HG02870 (cell line): Measurements from ENCODE around the gene SSC4D.
"Not testable (repeated sequence)": the region's sequence is repeated elsewhere in the genome, so short reads cannot be mapped to it uniquely, and the experiment has no call there.

Source experiments
- ATAC-seq: cut with Tn5 transposase; IDR thresholded peaks from one replicate; pipeline ENCODE4 v1.9.1; 2021; ENCODE audit warnings: mild to moderate bottlenecking, moderate library complexity; ENCODE audit not compliant: unreplicated experiment

The SSC4D gene

GRCh38 chr7:76409537-76409936 lies at the start of gene SSC4D:
Gene SSC4D (minus strand): TSS chr7:76409697. CDS start chr7:76404439, 5,258 bp downstream.
- no peak for ATAC-seq

DNA sequence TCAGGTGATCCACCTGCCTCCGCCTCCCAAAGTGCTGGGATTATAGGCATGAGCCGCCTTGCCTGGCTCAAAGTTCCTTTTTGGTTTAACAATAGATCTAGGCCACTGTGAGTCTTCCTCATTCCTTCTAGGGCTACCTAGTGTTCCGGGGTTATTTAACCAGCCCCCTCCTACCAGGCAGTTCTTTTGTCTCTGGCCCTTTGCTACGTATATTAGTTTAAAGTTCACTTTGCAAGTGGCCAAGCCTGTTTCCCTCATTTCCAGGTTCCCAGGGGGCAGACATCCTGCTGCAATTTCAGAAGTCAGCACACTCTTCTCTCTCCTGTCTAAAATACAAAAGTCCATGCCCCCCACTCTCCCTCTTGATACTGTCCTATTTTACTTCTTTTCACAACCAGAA lies 49.0 kb upstream of the SSC4D start:
- not testable (repeated sequence) for ATAC-seq

GRCh38 chr7:76457017-76457416 lies 47.5 kb upstream of the SSC4D start:
- ATAC-seq = not testable (repeated sequence)

DNA sequence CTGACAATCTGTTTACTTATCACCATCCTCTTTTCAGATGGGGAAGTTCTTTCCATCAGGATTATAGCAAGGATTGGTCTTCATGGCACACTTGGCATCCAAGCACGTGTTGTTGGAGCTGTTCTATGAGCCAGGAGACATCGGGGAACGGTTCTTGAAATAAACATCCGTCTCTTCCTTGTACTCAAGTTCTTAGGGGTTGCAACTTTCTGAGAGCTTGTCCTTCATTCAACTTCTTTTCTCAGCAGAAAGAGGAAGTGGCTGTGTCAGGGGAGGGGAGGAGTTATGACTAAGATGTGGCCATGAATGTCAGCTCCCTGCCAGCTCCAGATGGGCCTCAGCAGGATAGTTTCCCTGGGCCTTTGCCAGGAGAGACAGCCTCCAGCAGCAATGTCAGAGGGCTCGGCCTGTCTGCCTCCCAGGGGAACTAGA lies 36.1 kb upstream of the SSC4D start:
- peak; percentile 83 for ATAC-seq

- not testable (repeated sequence) for ATAC-seq
These were observed 34.3 kb upstream of the SSC4D start for GRCh38 chr7:76443846-76444245.

GRCh38 chr7:76442664-76443446 lies 33.4 kb upstream of the SSC4D start:
- ATAC-seq = not testable (repeated sequence)

DNA sequence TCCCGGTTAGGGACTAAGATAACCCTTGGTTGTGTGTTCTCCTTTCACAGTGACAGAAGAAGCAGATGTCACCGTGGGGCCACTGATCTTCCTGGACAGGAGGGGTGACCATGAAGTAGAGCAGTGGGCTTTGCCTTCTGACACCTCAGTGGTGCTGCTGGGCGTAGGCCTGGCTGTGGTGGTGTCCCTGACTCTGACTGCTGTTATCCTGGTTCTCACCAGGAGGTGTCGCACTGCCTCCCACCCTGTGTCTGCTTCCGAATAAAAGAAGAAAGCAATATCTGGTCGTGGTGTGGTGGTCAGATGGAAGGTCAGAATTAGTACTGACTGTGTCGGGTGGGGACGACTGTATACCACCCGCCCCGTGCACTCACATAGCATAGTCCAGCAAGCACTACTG lies 32.3 kb upstream of the SSC4D start:
- ATAC-seq = not testable (repeated sequence)

GRCh38 chr7:76440404-76440803 lies 30.9 kb upstream of the SSC4D start:
- not testable (repeated sequence) for ATAC-seq

DNA sequence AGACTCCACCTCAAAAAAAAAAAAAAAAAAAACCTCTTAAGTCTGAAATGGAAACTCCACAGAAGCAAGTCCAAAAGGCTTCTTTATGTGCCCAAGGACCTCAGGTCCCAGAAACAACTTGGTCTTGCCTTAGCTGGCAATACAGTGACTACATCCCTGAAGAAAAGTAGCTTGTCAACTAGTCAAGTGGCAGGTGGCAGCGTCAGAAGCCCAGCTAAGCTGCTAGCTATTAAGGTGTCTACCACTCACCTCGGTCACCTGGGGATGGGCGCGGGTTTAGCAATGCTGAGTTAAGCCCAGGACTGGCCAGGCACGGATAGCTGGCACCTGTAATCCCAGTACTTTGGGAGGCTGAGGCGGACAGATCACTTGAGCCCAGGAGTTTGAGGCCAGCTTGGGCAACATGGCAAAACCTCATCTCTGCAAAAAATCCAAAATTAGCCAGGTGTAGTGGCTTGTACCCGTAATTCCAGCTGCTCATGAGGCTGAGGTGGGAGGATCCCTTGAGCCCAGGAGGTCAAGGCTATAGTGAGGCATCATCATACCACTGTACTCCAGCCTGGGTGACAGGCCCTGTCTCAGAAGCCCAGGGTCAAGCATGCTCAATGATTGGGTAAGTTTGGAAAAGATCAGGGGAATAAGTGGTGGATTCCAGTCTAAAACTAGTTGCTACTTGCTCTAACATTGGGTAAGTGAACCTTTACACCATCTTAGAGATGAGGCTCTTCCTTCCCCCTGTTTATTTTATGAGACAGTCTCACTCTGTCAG lies 29.8 kb upstream of the SSC4D start:
- not testable (repeated sequence) for ATAC-seq

GRCh38 chr7:76437873-76438272 lies 28.4 kb upstream of the SSC4D start:
- peak; percentile 51 for ATAC-seq

GRCh38 chr7:76430836-76431235 lies 21.3 kb upstream of the SSC4D start:
- no peak for ATAC-seq

- no peak for ATAC-seq
These were observed 20.7 kb upstream of the SSC4D start for GRCh38 chr7:76430211-76430610.

DNA sequence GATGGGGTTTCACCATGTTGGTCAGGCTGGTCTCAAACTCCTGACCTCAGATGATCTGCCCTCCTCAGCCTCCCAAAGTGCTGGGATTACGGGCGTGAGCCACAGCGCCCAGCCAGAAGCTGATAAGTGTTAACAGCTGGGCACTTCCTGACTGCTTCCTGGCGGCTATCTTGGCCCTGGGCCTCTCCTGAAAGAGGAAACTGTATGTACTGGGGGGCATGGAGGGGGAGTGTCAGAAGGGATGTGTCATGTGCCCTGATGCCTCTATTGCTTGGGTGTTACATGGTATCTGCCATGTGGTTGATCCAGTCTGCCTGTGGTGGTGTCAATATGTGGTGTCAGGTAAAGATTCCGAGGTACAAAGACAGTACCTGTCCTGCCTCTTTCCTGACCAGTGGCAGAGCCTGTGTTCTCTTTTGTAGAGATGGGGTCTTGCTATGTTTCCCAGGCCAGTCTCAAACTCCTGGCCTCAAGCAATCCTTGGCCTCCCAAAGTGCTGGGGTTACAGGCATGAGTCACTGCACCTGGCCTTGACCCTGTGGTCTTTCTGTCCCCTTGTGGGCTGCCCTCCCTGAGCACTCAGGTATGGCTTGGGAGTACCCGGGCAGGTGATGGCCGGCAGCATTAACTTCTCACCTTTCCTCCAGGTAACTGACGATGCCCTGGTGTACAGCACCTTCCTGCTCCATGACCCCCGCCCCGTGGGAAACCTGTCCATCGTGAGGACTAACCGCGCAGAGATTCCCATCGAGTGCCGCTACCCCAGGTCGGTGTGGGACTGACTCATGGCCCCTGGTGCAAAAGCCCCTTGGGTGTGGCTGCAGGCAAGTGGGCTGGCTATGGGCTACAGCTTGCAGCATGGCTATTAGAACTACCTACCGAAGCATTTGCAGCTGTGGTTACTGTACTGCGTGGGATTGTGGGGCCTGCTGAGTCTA lies 19.6 kb upstream of the SSC4D start:
- ATAC-seq = no peak

DNA sequence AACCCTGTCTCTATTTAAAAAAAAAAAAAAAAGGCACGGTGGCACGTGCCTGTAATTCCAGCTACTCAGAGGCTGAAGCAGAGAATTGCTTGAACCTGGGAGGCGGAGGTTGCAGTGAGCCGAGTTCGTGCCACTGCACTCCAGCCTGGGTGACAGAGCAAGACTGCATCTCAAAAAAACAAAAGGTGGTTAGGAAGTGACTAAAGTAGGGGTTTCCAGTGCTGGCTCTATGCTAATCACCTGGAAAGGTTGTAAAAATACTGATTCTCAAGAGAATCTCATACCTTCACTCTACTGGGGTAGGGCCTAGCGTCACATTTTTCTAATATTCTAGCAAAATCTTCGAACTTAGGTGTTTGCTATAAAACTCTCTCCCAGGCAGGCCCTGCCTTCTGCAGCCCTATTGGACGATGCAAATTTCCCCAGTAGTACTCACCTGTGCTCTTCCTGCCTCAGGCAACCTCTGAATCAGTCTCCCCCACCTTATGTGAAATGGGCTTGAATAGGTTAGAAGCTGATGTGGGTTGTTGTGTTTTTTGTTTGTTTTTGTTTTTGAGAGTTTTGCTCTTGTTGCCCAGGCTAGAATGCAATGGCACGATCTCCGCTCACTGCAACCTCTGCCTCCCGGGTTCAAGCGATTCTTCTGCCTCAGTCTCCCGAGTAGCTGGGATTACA lies 18.8 kb upstream of the SSC4D start:
- ATAC-seq = no peak

GRCh38 chr7:76427635-76428034 lies 18.1 kb upstream of the SSC4D start:
- no peak for ATAC-seq

DNA sequence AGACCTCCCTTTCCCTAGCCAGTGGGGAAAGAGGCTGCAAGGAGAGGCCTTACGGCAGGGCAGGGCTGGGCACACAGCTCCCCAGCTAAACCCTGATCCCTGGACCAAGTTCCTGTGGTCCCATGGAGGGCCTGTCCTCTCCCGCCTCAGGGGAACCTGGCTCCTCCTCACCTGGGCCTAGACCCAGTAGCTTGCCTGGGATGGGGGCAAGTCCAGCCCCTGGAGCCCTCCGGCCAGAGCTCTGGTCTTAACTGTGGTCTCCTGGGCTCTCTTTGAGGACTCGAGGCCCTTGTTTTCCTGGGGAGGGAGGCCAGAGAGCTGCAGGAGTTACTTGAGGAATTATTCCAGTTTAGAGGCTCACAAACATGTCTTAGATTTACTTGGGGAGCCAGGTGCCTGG lies 16.7 kb upstream of the SSC4D start:
- no peak for ATAC-seq

DNA sequence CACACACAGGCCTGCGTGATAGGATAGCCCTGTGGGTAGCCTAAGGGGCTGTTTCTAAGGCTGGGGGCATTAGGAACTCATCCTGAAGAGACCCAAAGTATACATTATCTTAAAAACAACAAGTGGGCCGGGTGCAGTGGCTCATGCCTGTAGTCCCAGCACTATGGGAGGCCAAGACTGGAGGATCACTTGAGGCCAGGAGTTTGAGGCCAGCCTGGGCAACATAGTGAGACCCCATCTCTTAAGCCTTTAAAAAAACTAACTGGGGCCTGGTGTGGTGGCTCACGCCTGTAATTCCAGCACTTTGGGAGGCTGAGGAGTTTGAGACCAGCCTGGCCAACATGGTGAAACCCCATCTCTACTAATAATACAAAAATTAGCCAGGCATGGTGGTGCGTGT lies 16.1 kb upstream of the SSC4D start:
- ATAC-seq = not testable (repeated sequence)

- no peak for ATAC-seq
These were observed 15.7 kb upstream of the SSC4D start for GRCh38 chr7:76425156-76425555.

DNA sequence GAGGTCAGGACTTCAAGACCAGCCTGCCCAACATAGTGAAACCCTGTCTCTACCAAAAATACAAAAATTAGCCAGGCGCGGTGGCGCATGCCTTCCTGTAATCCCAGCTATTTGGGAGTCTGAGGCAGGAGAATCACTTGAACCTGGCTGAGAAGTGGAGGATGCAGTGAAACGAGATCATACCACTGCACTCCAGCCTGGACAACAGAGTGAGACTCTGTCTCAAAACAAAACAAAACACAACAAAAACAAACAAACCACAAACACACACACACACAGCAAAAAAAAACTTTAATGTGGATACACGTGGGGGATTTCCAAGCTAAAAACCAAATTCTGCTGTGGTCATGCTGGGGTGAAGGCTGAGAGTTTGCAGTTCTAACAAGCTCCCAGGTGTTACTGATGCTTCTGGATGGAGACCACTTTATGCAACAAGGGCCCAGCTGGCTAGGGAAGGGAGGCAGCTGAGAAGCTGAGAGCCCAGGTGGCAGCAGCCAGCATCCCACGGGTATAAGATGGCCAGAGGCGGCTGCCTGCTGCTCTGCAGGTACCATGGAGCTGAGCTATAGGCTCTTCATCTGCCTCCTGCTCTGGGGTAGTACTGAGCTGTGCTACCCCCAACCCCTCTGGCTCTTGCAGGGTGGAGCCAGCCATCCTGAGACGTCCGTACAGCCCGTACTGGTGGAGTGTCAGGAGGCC lies 15.1 kb upstream of the SSC4D start, which contains the start of gene ZP3:
ZP3 (plus strand) TSS at position 538 of the 699 bp plus-strand sequence; CDS start at position 553, 15 bp downstream.
- peak; percentile 88 for ATAC-seq
